HG02571 (cell line): Measurements from ENCODE around the gene IL37.

Source experiments
- ATAC-seq: cut with Tn5 transposase; IDR thresholded peaks from one replicate; pipeline ENCODE4 v1.9.1; 2021; ENCODE audit warnings: mild to moderate bottlenecking, moderate library complexity; ENCODE audit not compliant: unreplicated experiment

Gene IL37

DNA sequence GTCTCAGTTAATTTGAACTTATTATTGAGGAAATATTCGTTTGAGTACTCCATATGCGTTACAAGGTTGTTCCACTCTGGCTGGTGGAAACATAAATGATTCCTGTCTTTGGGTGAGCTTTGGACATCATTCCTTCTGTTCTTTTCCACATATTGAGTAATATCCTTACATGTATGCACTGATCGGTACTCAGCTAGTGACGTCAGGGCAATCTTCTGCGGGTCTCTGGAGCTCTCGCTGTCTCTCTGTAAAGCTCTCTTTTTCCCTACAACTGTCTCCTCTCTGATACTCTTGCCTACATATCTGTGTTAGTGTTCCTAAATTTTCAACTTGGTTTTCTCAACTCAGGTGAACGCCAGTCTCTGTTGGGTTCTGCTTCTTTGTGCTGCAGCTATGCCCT, 43.4 kb downstream of the IL37 start:
- no peak for ATAC-seq

GRCh38 chr2:112957511-112957910, 46.5 kb downstream of the IL37 start:
- ATAC-seq: no peak

DNA sequence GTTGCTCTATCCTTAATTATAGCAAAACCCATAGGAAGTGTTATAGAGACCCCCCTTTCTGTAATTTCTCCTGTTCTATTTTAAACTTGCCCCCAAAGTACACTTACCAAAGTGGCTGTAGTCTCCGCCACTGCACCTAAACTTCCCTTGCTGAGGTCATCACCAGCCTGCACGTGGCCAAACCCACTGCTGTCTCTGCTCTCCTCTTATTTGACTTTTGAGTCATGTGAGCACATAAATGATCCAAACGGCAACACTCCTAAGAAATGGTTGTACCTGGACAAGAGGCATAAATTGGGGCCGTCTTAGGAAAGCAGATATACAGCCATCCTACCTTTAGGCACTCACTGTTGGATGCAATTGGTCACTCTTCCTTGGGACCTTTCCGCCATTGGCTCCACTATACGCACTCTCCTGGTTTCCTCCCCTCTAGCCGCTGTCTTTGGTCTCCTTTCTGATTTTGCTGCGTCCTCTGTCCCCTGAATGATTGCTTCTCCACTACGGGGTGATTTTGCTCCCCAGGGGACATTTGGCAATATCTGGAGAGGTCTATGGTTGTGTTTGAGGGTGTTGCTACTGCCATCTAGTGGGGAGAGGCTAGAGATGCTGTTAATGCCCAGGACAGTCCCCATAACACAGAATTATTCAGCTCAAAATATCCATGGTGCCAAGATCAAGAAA, 47.6 kb downstream of the IL37 start:
- no peak for ATAC-seq

GRCh38 chr2:112959109-112959812, 48.3 kb downstream of the IL37 start:
- no peak for ATAC-seq

- ATAC-seq: no peak
Measured at GRCh38 chr2:112960230-112960825, 49.4 kb downstream of the IL37 start.

- no peak for ATAC-seq
Measured at GRCh38 chr2:112962308-112963175, 51.6 kb downstream of the IL37 start.

DNA sequence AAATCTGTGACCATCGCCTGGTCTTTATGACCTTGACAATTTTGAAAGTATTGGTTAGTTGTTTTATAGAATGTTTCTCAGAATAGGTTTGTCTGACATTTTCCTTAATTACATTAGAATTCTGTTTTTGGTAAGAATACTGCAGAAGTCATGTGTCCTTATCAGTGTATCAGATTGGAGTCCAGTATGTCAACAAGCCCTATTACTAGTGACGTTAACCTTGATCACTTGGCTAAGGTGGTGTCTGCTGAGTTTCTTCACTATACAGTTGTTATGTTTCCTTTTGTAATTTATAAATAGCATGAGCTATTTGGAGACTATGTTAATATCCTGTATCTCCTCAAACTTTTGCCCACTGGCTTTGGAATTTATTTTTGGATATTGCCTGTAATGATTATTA, 56.1 kb downstream of the IL37 start:
- ATAC-seq: no peak
